Uterus (tissue), 4 donors: ENCODE data around the gene HMX1. TPM values are rescaled to one million over a fixed set of nuclear protein-coding genes. Genes with fewer than 3 reads are reported as not detected.

Experiments
- DNase-seq, 2 donors: peaks; one replicate each; pipeline ENCODE4 v3.0.0-alpha.2; 2019 to 2020
- H3K27ac ChIP-seq, 2 donors: fragments of 200-600 bp; sonication (generic); 1 replicate in 1 of 2; 2 replicates in 1 of 2; pipeline ENCODE4 v1.5.1; 2016 to 2018
- H3K27me3 ChIP-seq, 2 donors: fragments of 200-600 bp; sonication (generic); one replicate each; pipeline ENCODE4 v1.5.1; 2018 to 2019; ENCODE audit warnings: control low read depth in 1 of 2
- H3K36me3 ChIP-seq, 2 donors: fragments of 200-600 bp; sonication (generic); one replicate each; pipeline ENCODE4 v1.5.1; 2019; ENCODE audit warnings: control low read depth in 1 of 2
- H3K4me1 ChIP-seq, 2 donors: fragments of 200-600 bp; sonication (generic); one replicate each; pipeline ENCODE4 v1.5.1; 2018 to 2019; ENCODE audit warnings: control low read depth in 1 of 2
- H3K4me3 ChIP-seq, 2 donors: fragments of 200-600 bp; sonication (generic); 1 replicate in 1 of 2; 2 replicates in 1 of 2; pipeline ENCODE4 v1.5.1; 2018 to 2019; ENCODE audit warnings: mild to moderate bottlenecking in 1 of 2
- H3K9me3 ChIP-seq, 2 donors: fragments of 200-600 bp; sonication (generic); one replicate each; pipeline ENCODE4 v1.5.1; 2019; ENCODE audit warnings: control low read depth in 1 of 2
- CTCF ChIP-seq, 4 experiments: fragments of 200-600 bp in 2 of 4; fragments of 450-650 bp in 2 of 4; sonication (generic) in 2 of 4; IDR thresholded peaks; one replicate each; pipeline ENCODE4 v1.5.1; 2016 to 2019; ENCODE audit warnings: antibody characterized with exemption in 4 of 4, mild to moderate bottlenecking in 2 of 4, moderate library complexity in 1 of 4
- POLR2A ChIP-seq, 2 donors: fragments of 450-650 bp; IDR thresholded peaks; one replicate each; pipeline ENCODE4 v1.6.1; 2016; ENCODE audit warnings: antibody characterized with exemption in 2 of 2, mild to moderate bottlenecking in 1 of 2, moderate library complexity in 1 of 2
- intact Hi-C: fragments of 100-400 bp; cut with DNase I; formaldehyde crosslinking; loops from one replicate; pipeline ENCODE4 v1.15.1; 2023; ENCODE audit warnings: low total_unique reads
- total RNA-seq, 4 donors: library from RNA; depleted of rRNA in 3 of 4; stranded (reverse); fragments of >200 nt in 3 of 4; gene quantifications; one replicate each; pipeline versions ENCODE4 v1.1.0 to v1.2.4, GENCODE V29; 2014 to 2023
- donor health status: DM: yes; HTN: yes; CAD: no.

Gene HMX1
- total RNA-seq, 4 donors from 2014 or later: 0.21 TPM; not detected in 3

- intact Hi-C loops: no loop called here
- Histone ChIP-seq H3K4me3 (no peak overlapping the region), H3K27ac (no peak overlapping the region), H3K36me3 (no peaks in the 10 kb centered on the region), H3K27me3 (no peaks in the 10 kb centered on the region), H3K4me1 (no peaks in the 10 kb centered on the region), H3K9me3 (no peaks in the 10 kb centered on the region)
- no peak for DNase-seq
- TF ChIP-seq POLR2A (IDR thresholded peaks at IDR 0.05) (no peak), CTCF (IDR thresholded peaks at IDR 0.05) (no peak)
Measured at GRCh38 chr4:8817813-8818062, 53.9 kb downstream of the HMX1 start.

- DNase-seq: no peak
- intact Hi-C loops: no loop called here
- no peak overlapping the region for H3K4me3 ChIP-seq
- H3K27me3 ChIP-seq: no peaks in the 10 kb centered on the region
- H3K4me1 ChIP-seq: no peaks in the 10 kb centered on the region
- H3K36me3 ChIP-seq: no peaks in the 10 kb centered on the region
- no peak overlapping the region for H3K27ac ChIP-seq
- H3K9me3 ChIP-seq: no peaks in the 10 kb centered on the region
- TF ChIP-seq CTCF (IDR thresholded peaks at IDR 0.05) (no peak), POLR2A (IDR thresholded peaks at IDR 0.05) (no peak)
Measured at GRCh38 chr4:8817096-8817812, 54.4 kb downstream of the HMX1 start.
